Amniotic stem cell (primary cell): ENCODE data around the gene TBCD.

Experiments
- DNase-seq: peaks from one replicate; lab custom pipeline; 2025; lab: John Stamatoyannopoulos, UW

The TBCD gene

DNA sequence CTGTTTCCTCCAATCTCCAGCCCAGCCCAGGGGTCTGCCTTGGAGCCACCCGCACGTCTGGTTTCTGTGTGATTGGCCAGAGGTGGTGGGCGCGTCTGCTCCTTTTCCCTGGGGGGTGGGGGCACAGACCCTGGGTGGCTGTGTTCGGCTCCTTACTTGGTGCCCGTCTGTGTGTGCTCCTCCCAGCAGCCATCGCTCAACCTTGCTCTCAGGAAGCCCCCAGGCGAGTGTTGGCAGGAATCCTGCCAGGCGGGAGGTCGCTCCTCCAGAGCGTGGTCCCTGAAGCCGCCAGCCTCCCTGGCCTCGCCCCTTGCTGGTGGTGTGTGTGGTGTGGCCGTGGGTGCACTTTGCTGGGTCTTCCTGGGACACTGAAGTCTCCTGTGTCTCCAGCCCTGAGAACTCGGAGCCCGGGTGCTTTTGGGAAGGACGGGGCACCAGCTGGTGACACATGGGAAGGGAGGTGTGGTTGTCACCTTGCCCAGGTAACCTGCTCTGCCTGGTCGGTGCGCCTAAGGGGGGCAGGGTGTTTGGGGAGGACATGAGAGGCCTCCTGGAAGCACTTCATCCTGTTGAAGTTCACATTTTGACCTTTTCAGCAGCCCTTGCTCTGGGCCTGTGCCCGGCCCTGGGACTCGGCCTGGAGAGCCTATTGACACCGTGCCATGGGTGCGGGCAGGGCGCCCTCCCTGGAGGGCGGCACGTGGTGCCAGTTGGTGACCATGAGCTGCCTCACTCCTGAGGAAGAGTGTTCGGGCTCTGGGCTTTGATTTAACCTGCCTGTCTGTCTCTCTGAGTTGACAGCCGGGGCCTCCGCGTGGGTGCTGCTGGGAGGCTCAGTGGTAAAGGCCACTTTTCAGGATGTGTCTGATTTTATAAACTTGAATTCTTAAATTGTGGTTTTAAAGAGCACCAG, 137.0 kb downstream of the TBCD start:
- DNase-seq = no peak

DNA sequence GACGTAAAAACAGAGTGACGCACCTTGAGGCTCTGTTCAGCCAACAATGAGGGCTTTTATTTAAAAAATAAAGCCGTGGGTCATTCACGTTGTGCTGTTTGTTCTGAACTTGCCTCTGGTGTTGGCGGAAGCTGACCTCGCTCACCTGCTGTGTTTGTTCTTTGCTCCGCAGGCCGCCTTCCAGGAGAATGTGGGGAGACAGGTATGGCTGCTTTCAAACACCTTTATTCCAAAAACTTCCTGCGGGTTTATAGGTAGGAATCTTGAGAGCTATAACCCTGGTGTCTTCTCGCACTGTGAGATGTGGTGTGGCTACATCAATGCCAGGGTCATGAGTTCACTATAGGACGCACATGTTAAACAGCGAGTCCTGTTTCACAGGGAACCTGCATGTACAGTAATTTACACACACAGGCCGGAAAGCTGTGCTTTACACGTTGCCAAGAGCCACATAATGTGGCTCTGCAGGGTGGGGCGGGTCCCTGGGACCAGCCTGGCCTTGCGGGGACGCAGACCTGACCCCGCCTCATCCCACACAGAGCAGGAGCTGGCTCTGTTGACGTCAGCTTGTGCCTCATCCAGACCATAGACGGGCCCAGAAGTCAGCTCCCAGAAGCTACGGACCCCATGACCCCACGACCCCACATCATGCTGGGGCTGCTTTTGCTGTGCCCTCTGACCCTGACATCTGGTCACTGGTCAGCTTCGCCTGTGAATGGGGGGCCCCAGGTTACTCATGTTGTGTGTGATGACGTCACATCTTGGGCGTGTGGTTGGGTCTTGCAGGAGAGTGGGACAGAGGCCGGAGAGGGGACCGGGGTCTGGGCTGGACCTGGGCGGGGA, 137.9 kb downstream of the TBCD start:
- no peak for DNase-seq

GRCh38 chr17:82890339-82890730, 138.5 kb downstream of the TBCD start:
- no peak for DNase-seq

- no peak for DNase-seq
Measured at GRCh38 chr17:82890926-82891678, 139.2 kb downstream of the TBCD start.

- no peak for DNase-seq
Measured at GRCh38 chr17:82891911-82892310, 140.0 kb downstream of the TBCD start.

- DNase-seq = no peak
Measured at GRCh38 chr17:82892899-82893565, 141.2 kb downstream of the TBCD start.

- no peak for DNase-seq
Measured at GRCh38 chr17:82893779-82894178, 141.9 kb downstream of the TBCD start.

DNA sequence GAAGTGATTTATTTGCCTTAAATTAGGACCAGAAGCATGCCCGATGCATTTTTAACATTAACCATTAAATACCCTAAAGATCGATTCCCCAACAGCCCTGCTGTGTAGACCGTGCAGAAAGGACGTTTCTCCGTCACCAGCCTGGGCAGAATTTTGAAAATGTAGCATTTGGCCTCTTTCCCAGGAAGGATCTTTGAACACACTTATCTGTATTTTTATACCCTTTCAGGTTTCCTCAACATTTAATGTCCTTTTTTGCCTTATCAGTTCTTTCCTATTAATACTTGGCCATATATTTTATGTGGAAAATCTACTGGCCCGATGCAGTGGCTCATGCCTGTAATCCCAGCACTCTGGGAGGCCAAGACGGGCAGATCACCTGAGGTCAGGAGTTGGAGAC, 142.5 kb downstream of the TBCD start:
- no peak for DNase-seq

DNA sequence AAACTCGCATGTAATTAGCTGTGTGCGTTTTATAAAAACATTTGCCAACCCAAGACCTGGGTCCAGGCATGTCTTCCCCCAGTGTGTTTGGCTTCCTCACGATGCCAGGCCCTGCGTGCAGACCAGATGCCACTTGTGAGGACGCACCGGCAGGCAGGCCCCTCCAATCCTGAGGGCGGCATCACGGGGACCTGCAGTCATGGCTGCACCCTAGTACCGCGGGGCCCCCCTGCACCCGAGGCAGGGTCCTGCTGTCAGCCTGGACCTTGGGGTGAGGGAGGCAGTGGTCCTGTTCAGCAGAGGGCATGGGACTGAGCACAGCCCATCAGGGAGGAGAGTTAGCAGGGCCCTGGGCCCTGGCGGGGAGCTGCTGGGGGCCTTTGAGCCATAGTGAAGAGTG, 143.2 kb downstream of the TBCD start:
- no peak for DNase-seq

GRCh38 chr17:82896071-82897000, 144.5 kb downstream of the TBCD start:
- no peak for DNase-seq

GRCh38 chr17:82897514-82898249, 145.8 kb downstream of the TBCD start:
- no peak for DNase-seq

GRCh38 chr17:82898976-82899514, 147.2 kb downstream of the TBCD start:
- DNase-seq = no peak

- DNase-seq = no peak
Measured at GRCh38 chr17:82899941-82900340, 148.1 kb downstream of the TBCD start.

DNA sequence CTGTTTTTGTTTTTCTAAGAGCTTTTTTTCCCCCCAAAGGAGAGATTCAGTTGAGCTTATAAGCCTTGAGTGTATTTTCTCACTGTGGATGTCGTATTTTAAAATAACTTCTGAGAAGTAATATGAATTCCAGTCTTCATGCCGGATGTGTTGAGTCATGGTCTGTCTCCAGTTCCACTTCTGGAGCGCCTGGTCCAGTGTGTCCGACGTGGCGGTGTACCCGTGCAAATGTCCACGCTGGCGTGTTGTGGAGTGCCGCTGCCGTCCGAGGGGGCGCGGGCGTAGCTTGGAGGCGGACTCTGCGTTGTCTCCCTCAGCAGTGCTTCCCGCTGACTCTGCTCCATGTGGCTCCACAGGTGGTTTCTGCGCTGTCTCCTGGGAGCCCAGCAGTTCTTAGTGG, 148.9 kb downstream of the TBCD start:
- no peak for DNase-seq

DNA sequence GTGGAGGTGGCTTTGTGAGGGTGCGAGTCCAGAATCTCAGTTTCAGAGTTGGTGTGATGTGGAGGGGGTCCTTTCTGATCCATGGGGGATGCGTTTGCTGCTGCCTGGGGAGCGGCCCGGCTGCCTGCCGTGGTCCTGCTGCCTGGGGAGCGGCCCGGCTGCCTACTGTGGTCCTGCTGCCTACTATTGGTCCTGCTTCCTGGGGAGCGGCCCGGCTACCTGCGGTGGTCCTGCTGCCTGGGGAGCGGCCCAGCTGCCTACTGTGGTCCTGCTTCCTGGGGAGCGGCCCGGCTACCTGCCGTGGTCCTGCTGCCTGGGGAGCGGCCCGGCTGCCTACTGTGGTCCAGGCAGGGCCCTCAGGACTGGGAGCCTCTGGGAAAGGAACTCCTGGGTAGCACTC, 149.5 kb downstream of the TBCD start:
- no peak for DNase-seq

GRCh38 chr17:82901856-82902255, 150.0 kb downstream of the TBCD start:
- DNase-seq = no peak

GRCh38 chr17:82902972-82903874, 151.4 kb downstream of the TBCD start:
- no peak for DNase-seq

DNA sequence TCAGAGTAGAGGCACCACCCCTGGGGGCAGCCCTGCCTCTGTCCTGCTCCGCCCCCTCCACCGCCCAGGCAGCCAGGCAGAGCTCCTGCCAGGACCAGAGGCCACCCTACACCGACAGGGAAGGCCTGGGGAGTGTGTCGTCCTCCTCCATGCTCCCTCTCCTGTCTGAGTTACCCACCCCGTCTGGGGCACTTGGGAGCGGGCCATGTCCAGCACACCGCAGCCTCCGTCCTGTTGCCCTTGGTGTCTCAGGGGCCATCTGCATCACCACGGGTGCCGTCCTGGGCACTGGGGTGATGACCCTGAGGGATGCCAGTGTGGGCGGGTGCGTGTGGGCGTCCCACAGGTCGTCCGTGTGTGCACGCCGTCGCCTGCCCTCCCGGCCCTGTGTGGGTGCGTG, 153.3 kb downstream of the TBCD start:
- no peak for DNase-seq
